IMR-90 (cell line): Measurements from ENCODE around the gene CTNND2. TPM values are rescaled to one million over a fixed set of nuclear protein-coding genes. Genes with fewer than 3 reads are reported as not detected.

Experiments
- ATAC-seq: fragments of 200-7000 bp; cut with Tn5 transposase; 2 replicates; pipeline ENCODE4 v1.9.1; 2020; ENCODE audit warnings: low read depth, mild to moderate bottlenecking, moderate library complexity
- BruUV-seq: library from RNA; stranded (reverse); fragments of 400-500 nt; replicated peaks from 2 replicates; lab custom pipeline; 2021; lab: Mats Ljungman, UMichigan
- CTCF ChIA-PET: fragments of 300-600 bp; formaldehyde crosslinking; extraction: SDS; loops from one replicate; lab custom pipeline; 2021; ENCODE audit warnings: antibody characterized with exemption; lab: Yijun Ruan, JAX
- POLR2A ChIA-PET: fragments of 300-600 bp; sonication (Branson Sonifier 250); formaldehyde crosslinking; loops from one replicate; lab custom pipeline; 2022; ENCODE audit warnings: antibody characterized with exemption; ENCODE audit not compliant: unreplicated experiment; lab: Charles Lee
- DNase-seq: peaks from one replicate; pipeline ENCODE4 v3.0.0; 2013
- H2AFZ ChIP-seq: replicated peaks from 2 replicates; pipeline ENCODE3; 2013; ENCODE audit warnings: low read length, mild to moderate bottlenecking; ENCODE audit not compliant: poor library complexity
- H2AK5ac ChIP-seq: 2 replicates; pipeline ENCODE4 v1.6.1; 2013; ENCODE audit warnings: low read depth, low read length, inconsistent platforms
- H2AK9ac ChIP-seq: replicated peaks from 2 replicates; pipeline ENCODE3; 2013; ENCODE audit warnings: mild to moderate bottlenecking, low read depth, low read length, moderate library complexity; ENCODE audit not compliant: poor library complexity
- H2BK120ac ChIP-seq: 2 replicates; pipeline ENCODE4 v1.6.1; 2013; ENCODE audit warnings: low read depth, low read length, inconsistent platforms
- H2BK15ac ChIP-seq: 3 replicates; pipeline ENCODE4 v1.6.1; 2013; ENCODE audit warnings: low read depth, low read length, inconsistent platforms
- H2BK20ac ChIP-seq: 2 replicates; pipeline ENCODE4 v1.6.1; 2013; ENCODE audit warnings: low read depth, mild to moderate bottlenecking, inconsistent platforms, low read length, moderate library complexity
- H2BK5ac ChIP-seq: 2 replicates; pipeline ENCODE4 v1.6.1; 2013; ENCODE audit warnings: mild to moderate bottlenecking, low read depth, low read length, inconsistent platforms; ENCODE audit not compliant: poor library complexity, severe bottlenecking
- H3K14ac ChIP-seq: replicated peaks from 2 replicates; pipeline ENCODE4 v1.6.1; 2013; ENCODE audit warnings: low read depth, low read length, inconsistent platforms
- H3K18ac ChIP-seq: 2 replicates; pipeline ENCODE4 v1.6.1; 2013; ENCODE audit warnings: low read depth, low read length, control low read depth
- H3K23ac ChIP-seq: 2 replicates; pipeline ENCODE4 v1.6.1; 2013; ENCODE audit warnings: low read depth, low read length, inconsistent platforms
- H3K27ac ChIP-seq: 2 replicates; pipeline ENCODE4 v1.5.1; 2013; ENCODE audit warnings: mild to moderate bottlenecking, control low read depth, low read length; ENCODE audit not compliant: insufficient read depth
- H3K27me3 ChIP-seq: 2 replicates; pipeline ENCODE4 v1.6.1; 2013; ENCODE audit warnings: low read length; ENCODE audit not compliant: control insufficient read depth, insufficient read depth
- H3K36me3 ChIP-seq: 2 replicates; pipeline ENCODE4 v1.6.1; 2013; ENCODE audit warnings: low read length, mixed read lengths; ENCODE audit not compliant: control insufficient read depth, insufficient read depth
- H3K4ac ChIP-seq: 2 replicates; pipeline ENCODE4 v1.6.1; 2013; ENCODE audit warnings: low read depth, low read length, inconsistent platforms
- H3K4me1 ChIP-seq: 2 replicates; pipeline ENCODE4 v1.6.1; 2013; ENCODE audit warnings: low read length, mixed read lengths; ENCODE audit not compliant: control insufficient read depth, insufficient read depth
- H3K4me2 ChIP-seq: 2 replicates; pipeline ENCODE4 v1.6.1; 2013; ENCODE audit warnings: low read depth, mild to moderate bottlenecking, control low read depth, low read length, moderate library complexity
- H3K4me3 ChIP-seq: 2 replicates; pipeline ENCODE4 v1.5.1; 2013; ENCODE audit warnings: low read depth, mild to moderate bottlenecking, control low read depth, low read length, moderate library complexity; ENCODE audit not compliant: insufficient read depth
- H3K56ac ChIP-seq: 2 replicates; pipeline ENCODE4 v1.6.1; 2013; ENCODE audit warnings: low read length, inconsistent platforms; ENCODE audit not compliant: insufficient read depth; ENCODE audit errors: extremely low read depth
- H3K79me1 ChIP-seq, 2 experiments: 2 replicates each; pipeline ENCODE4 v1.6.1; 2013; ENCODE audit warnings: low read length in 2 of 2, inconsistent platforms in 1 of 2, low read depth in 1 of 2
- H3K9ac ChIP-seq: 2 replicates; pipeline ENCODE4 v1.6.1; 2013; ENCODE audit warnings: low read depth, low read length, control low read depth
- H3K9me1 ChIP-seq: 2 replicates; pipeline ENCODE4 v1.6.1; 2013; ENCODE audit warnings: low read length, inconsistent platforms; ENCODE audit not compliant: insufficient read depth
- H3K9me3 ChIP-seq: 2 replicates; pipeline ENCODE4 v1.6.1; 2013; ENCODE audit warnings: low read length; ENCODE audit not compliant: control insufficient read depth, insufficient read depth
- H4K20me1 ChIP-seq: 2 replicates; pipeline ENCODE4 v1.6.1; 2013; ENCODE audit warnings: low read length, inconsistent platforms; ENCODE audit not compliant: insufficient read depth
- H4K5ac ChIP-seq: 2 replicates; pipeline ENCODE4 v1.6.1; 2013; ENCODE audit warnings: mild to moderate bottlenecking, low read depth, low read length, control low read depth
- H4K8ac ChIP-seq, 2 experiments: 2 replicates each; pipeline ENCODE4 v1.6.1; 2013; ENCODE audit warnings: low read depth in 2 of 2, low read length in 2 of 2, control low read depth in 1 of 2, inconsistent platforms in 1 of 2
- H4K91ac ChIP-seq: 2 replicates; pipeline ENCODE4 v1.6.1; 2013; ENCODE audit warnings: low read depth, low read length, inconsistent platforms; ENCODE audit not compliant: insufficient read depth
- BHLHE40 ChIP-seq: fragments of 150-350 bp; IDR thresholded peaks from 2 replicates; pipeline ENCODE4 v1.6.1; 2016; ENCODE audit warnings: mild to moderate bottlenecking, low read depth, low read length
- CEBPB ChIP-seq: IDR thresholded peaks from 2 replicates; pipeline ENCODE4 v1.6.1; 2012; ENCODE audit warnings: low read depth, low read length, improper control_type of control experiment
- CTCF ChIP-seq: conservative IDR thresholded peaks from 2 replicates; pipeline ENCODE4 v1.5.1; 2012; ENCODE audit warnings: mild to moderate bottlenecking, low read depth, low read length, improper control_type of control experiment
- ELK1 ChIP-seq: fragments of 150-350 bp; IDR thresholded peaks from 2 replicates; pipeline ENCODE4 v1.6.1; 2016; ENCODE audit warnings: low read depth, mild to moderate bottlenecking, low read length, moderate library complexity, borderline replicate concordance
- MAFK ChIP-seq: IDR thresholded peaks from 2 replicates; pipeline ENCODE4 v1.6.1; 2012; ENCODE audit warnings: low read depth, low read length, improper control_type of control experiment
- NFE2L2 ChIP-seq: fragments of 150-350 bp; IDR thresholded peaks from 2 replicates; pipeline ENCODE4 v1.6.1; 2016; ENCODE audit warnings: low read depth, mild to moderate bottlenecking, low read length
- SMC3 ChIP-seq: fragments of 150-350 bp; IDR thresholded peaks from 2 replicates; pipeline ENCODE4 v1.6.1; 2016; ENCODE audit warnings: low read depth, mild to moderate bottlenecking, antibody characterized with exemption, low read length, moderate library complexity
- WGBS, 2 experiments: methylation state at CpG; one replicate each; pipeline versions ENCODE4 v1.1.5 to v1.1.7; 2013; ENCODE audit warnings: missing lambda C conversion rate in 2 of 2; ENCODE audit not compliant: insufficient read length in 1 of 2; ENCODE audit errors: extremely low coverage in 2 of 2; 5-methylcytosine and 5-hydroxymethylcytosine counted together
- dilution Hi-C: fragments of 300-500 bp; cut with HindIII; formaldehyde crosslinking; loops from one replicate; pipeline ENCODE4 v1.14.3; 2018; ENCODE audit warnings: low sequenced_read_pairs; ENCODE audit not compliant: unreplicated experiment
- in situ Hi-C: fragments of 300-500 bp; cut with MboI; formaldehyde crosslinking; loops from 3 replicates; pipeline ENCODE4 v1.14.3; 2019; ENCODE audit warnings: low sequenced_read_pairs, inconsistent platforms, mixed read lengths
- intact Hi-C: fragments of 100-400 bp; cut with micrococcal nuclease; formaldehyde crosslinking; loops from 2 replicates; pipeline ENCODE4 v1.10.0; 2022
- polyA plus RNA-seq, 3 experiments: library from polyadenylated mRNA; depleted of rRNA; stranded (reverse); fragments of >200 nt; gene quantifications; 2 replicates each; pipeline ENCODE4 v1.2.3, GENCODE V29; 2012; ENCODE audit warnings: low replicate concordance in 1 of 3
- total RNA-seq: library from RNA; depleted of rRNA; stranded (reverse); fragments of >200 nt; gene quantifications from 2 replicates; pipeline ENCODE4 v1.2.3, GENCODE V29; 2012

The CTNND2 gene
- total and polyA plus RNA-seq, 2 of the 4 experiments (the other 2 are of a cell fraction) = not detected

GRCh38 chr5:11540112-11540511, 364.1 kb downstream of the CTNND2 start:
- no peak overlapping the region for H2BK15ac ChIP-seq
- ATAC-seq = no peak
- intact Hi-C loops (no loop called here), dilution Hi-C loops (no loop called here), in situ Hi-C loops (no loop called here)
- ChIA-PET POLR2A (no interaction called here), CTCF (no interaction called here)
- H3K4me1 ChIP-seq = no peaks in the 10 kb centered on the region
- peaks cover 8% of the 10 kb centered on the region for H3K9me3 ChIP-seq
- no peak overlapping the region for H3K18ac ChIP-seq
- WGBS, 2 experiments = 71% methylated on average over 3 of the region's 5 CpGs; no CpG with 5 or more reads in 1 of the 2 experiments
- no TSS peak for BruUV-seq
- no peak overlapping the region for H2BK5ac ChIP-seq
- no peak overlapping the region for H3K4me3 ChIP-seq
- H3K79me1 ChIP-seq = no peaks in the 10 kb centered on the region
- H2AK5ac ChIP-seq = no peak overlapping the region
- H4K8ac ChIP-seq = no peak overlapping the region
- TF ChIP-seq BHLHE40 = no peak
- TF ChIP-seq NFE2L2 = no peak
- no peak for TF ChIP-seq MAFK
- no peak for TF ChIP-seq CEBPB
- TF ChIP-seq CTCF = no peak
- no peak for TF ChIP-seq SMC3
- TF ChIP-seq ELK1 = no peak
- no peak overlapping the region for H2AK9ac ChIP-seq
- H3K9me1 ChIP-seq = no peaks in the 10 kb centered on the region
- H3K56ac ChIP-seq = no peak overlapping the region
- H3K23ac ChIP-seq = no peak overlapping the region
- no peak for DNase-seq
- no peak overlapping the region for H3K9ac ChIP-seq
- no peak overlapping the region for H4K91ac ChIP-seq
- no peak overlapping the region for H3K4me2 ChIP-seq
- H2BK120ac ChIP-seq = no peak overlapping the region
- no peaks in the 10 kb centered on the region for H4K20me1 ChIP-seq
- H2AFZ ChIP-seq = no peak overlapping the region
- no peak overlapping the region for H3K14ac ChIP-seq
- H3K4ac ChIP-seq = no peak overlapping the region
- no peaks in the 10 kb centered on the region for H3K27me3 ChIP-seq
- H3K27ac ChIP-seq = no peak overlapping the region
- H3K36me3 ChIP-seq = no peaks in the 10 kb centered on the region
- H4K5ac ChIP-seq = no peak overlapping the region
- no peak overlapping the region for H2BK20ac ChIP-seq
